ENCODE results near the gene PHF21A.

GRCh38 chr11:46105926-46106325 is 15.3 kb downstream of the PHF21A start:
- no peak for TF ChIP-seq CTCF (IDR thresholded peaks at IDR 0.05)
- no peak for TF ChIP-seq POLR2A (IDR thresholded peaks at IDR 0.05)
